AG09319 (cell line): ENCODE measurements around the gene JAZF1.

Experiments used
- DNase-seq: peaks from one replicate; pipeline ENCODE4 v3.0.0-alpha.2; 2010; ENCODE audit warnings: low read depth; ENCODE audit errors: extremely low read depth
- CTCF ChIP-seq: IDR thresholded peaks from 2 replicates; pipeline ENCODE4 v1.5.1; 2011; ENCODE audit warnings: low read depth, mild to moderate bottlenecking, inconsistent platforms, low read length, moderate library complexity

The JAZF1 gene

GRCh38 chr7:28128608-28129007, 52.0 kb downstream of the JAZF1 start:
- no peak for DNase-seq
- TF ChIP-seq CTCF = no peak

GRCh38 chr7:28126410-28127041, 54.1 kb downstream of the JAZF1 start:
- no peak for TF ChIP-seq CTCF
- no peak for DNase-seq

- peak; percentile 30 for DNase-seq
- TF ChIP-seq CTCF = no peak
Observed at GRCh38 chr7:28125431-28126409, 54.9 kb downstream of the JAZF1 start.

GRCh38 chr7:28124413-28124812, 56.2 kb downstream of the JAZF1 start:
- TF ChIP-seq CTCF = no peak
- DNase-seq = no peak

- TF ChIP-seq CTCF = no peak
Observed at GRCh38 chr7:28123752-28124151, 56.8 kb downstream of the JAZF1 start.

GRCh38 chr7:28121496-28121895, 59.1 kb downstream of the JAZF1 start:
- DNase-seq = no peak
- no peak for TF ChIP-seq CTCF

More at GRCh38 chr7:28123752-28124151, 56.8 kb downstream of the JAZF1 start:
- DNase-seq = no peak

- no peak for TF ChIP-seq CTCF
- no peak for DNase-seq
Observed at GRCh38 chr7:28116041-28116440, 64.6 kb downstream of the JAZF1 start.
